GM18951 (cell line): ENCODE results near the gene SMARCA2.

Source experiments
- POLR2A ChIP-seq: IDR thresholded peaks from 4 replicates; pipeline ENCODE4 v1.6.1; 2011; ENCODE audit warnings: mild to moderate bottlenecking; ENCODE audit not compliant: insufficient read length, insufficient read depth; ENCODE audit errors: extremely low read depth
- in situ Hi-C: fragments of 300-500 bp; cut with MboI; formaldehyde crosslinking; loops from one replicate; pipeline ENCODE4 v1.12.0; 2022; ENCODE audit warnings: low sequenced_read_pairs, mixed read lengths, inconsistent platforms; ENCODE audit not compliant: unreplicated experiment

Gene SMARCA2

GRCh38 chr9:2082772-2083171 lies 67.6 kb downstream of the SMARCA2 start:
- in situ Hi-C loops = loop anchor here (25.0 kb wide), 1 partner anchor 620 kb away; no protein-coding TSS in a partner anchor
- TF ChIP-seq POLR2A = no peak

DNA sequence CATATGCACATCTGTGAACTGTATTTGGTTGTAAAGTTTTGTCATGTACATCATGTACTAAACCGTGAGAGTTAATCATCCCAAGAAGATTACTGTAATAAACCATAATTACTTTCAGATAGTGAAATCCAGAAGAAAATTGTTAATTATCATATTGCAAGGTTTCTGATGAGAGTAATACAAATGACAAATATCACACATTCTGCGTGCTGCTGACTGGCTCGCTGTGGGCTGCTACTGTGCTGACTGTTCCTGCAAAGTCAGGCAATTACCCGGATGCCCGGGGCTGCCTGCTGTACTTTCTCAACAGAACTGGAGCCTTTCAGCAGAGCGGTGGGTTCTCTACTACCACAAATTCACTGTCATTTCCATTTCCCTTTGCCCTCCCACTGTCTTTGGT lies 68.3 kb downstream of the SMARCA2 start:
- in situ Hi-C loops = loop anchor here (25.0 kb wide), 1 partner anchor 621 kb away; no protein-coding TSS in a partner anchor

DNA sequence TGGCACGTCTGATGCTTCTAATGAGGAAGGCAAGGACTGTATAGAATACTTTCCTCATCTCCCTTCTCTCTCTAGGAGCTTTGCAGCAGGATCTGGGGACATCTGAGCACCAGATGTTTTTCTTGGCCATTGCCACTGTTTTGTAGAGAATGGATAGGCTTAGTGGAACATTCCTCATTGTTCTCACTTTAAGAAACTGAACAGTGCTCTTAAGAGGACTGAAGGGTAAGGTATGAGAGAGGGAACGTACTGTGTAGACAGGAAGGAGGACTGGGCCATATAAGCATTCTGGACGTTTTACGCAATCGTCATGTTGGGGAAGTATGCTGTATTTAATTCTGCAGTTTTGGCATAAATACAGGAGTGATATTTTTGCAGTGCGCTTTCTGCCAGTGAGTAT lies 70.6 kb downstream of the SMARCA2 start:
- in situ Hi-C loops = loop anchor here (25.0 kb wide), 1 partner anchor 623 kb away; no protein-coding TSS in a partner anchor
- TF ChIP-seq POLR2A = no peak

More for the DNA sequence above, 68.3 kb downstream of the SMARCA2 start:
- no peak for TF ChIP-seq POLR2A

GRCh38 chr9:2086116-2086515 lies 71.0 kb downstream of the SMARCA2 start:
- in situ Hi-C loops = loop anchor here (25.0 kb wide), 1 partner anchor 624 kb away; no protein-coding TSS in a partner anchor
- no peak for TF ChIP-seq POLR2A

- in situ Hi-C loops = loop anchor here (25.0 kb wide), 1 partner anchor 625 kb away; no protein-coding TSS in a partner anchor
- TF ChIP-seq POLR2A = no peak
Observed at GRCh38 chr9:2086971-2087370, 71.8 kb downstream of the SMARCA2 start.

GRCh38 chr9:2087500-2088313 lies 72.6 kb downstream of the SMARCA2 start:
- in situ Hi-C loops = loop anchor here (25.0 kb wide), 1 partner anchor 625 kb away; no protein-coding TSS in a partner anchor
- TF ChIP-seq POLR2A = no peak

DNA sequence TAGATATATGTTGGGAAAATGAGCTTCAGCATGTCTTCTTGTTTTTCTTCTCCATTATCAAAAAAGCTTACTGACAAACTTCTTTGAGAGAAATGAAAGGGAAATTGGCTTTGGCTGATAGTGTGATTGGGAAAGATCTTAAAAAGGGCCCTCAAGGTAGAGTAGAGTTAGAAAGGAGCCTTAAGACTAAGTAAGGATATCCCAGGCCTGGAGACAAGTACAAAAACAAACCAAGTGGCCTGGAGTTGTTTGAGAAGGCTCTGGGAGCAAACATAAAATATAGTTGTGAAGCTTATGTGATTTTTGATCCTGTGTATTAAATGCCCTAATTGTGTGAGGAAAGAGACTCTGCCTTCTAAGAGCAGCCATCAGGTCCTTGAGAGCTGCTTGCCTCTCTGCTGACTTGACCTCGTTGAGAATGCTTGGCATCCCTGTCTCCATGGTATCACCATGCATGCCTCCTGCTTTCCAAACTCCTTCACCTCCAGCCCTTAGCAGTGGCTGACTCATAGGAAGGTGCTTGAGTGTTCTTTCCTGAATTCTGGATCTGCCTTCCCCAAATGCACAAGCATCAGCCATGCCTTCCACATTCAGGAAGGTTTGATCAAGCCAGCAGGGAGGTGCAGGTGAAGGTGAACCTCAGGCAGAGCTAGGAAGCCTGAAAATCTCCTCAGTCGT lies 78.9 kb downstream of the SMARCA2 start:
- no peak for TF ChIP-seq POLR2A
- in situ Hi-C loops = loop anchor here (25.0 kb wide), 1 partner anchor 632 kb away; no protein-coding TSS in a partner anchor

- TF ChIP-seq POLR2A = no peak
- in situ Hi-C loops = loop anchor here (25.0 kb wide), 1 partner anchor 634 kb away; no protein-coding TSS in a partner anchor
Observed at GRCh38 chr9:2096376-2096970, 81.3 kb downstream of the SMARCA2 start.

GRCh38 chr9:2106666-2107065 lies 91.5 kb downstream of the SMARCA2 start:
- in situ Hi-C loops = no loop called here
- TF ChIP-seq POLR2A = no peak

- in situ Hi-C loops = no loop called here
- TF ChIP-seq POLR2A = no peak
Observed at GRCh38 chr9:2107906-2108451, 92.8 kb downstream of the SMARCA2 start.

DNA sequence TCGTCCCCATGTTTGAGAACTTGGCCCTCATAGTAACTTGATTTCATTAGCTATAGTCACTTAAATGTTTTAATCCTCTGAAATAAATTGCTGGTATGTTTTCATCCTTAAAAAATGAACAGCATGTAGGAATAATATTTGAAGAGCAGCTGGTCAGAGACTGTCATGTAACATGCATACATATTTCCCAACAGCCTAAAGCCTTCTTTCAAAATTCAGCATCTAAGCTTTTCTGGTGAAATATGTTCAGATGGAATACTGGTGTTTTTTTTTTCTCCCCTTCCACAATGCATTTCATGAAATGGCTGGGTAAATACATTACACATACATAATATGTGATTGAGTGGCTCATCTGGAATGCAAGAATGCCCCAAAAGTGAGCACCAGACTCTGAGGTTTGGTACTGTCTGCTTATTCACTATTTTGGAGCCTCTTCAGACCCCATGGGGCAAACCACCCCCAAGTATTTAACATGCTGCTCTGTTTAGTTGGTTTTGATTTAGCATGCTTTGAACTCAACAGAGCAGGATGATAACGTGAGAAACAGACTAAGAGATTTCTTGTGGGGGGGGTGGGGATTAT lies 94.0 kb downstream of the SMARCA2 start:
- no peak for TF ChIP-seq POLR2A
- in situ Hi-C loops = no loop called here

- in situ Hi-C loops = no loop called here
- no peak for TF ChIP-seq POLR2A
Observed at GRCh38 chr9:2110036-2110435, 94.9 kb downstream of the SMARCA2 start.
